Measurements from ENCODE around the gene EPB41L5.
"Not testable (repeated sequence)": the region's sequence is repeated elsewhere in the genome, so short reads cannot be mapped to it uniquely, and the experiment has no call there.

Gene EPB41L5

DNA sequence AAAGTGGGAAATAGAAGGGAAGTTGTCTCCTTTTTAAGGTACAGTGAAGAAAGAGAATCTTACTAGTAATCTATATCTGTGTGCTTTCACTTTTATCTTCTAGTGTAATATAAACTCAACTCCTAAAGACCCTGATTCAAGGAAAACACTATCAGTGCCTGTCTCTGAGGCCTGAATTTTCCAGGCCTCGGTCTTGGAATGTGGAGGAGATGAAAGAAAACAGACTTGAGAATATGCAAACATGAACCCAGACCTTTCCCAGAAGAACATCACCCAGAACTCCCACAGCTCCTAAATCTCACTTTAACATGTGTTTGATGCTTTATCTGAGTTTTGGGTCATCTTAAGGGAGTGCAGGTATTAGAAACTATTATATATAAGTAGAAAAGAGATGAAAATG lies 51.8 kb downstream of the EPB41L5 start:
- no peak overlapping the region for H3K4me3 ChIP-seq (replicated peaks in 1 of 2; ENCODE audit: low read depth in 2 of 2, low read length in 2 of 2)
- TF ChIP-seq, protein P1, sequence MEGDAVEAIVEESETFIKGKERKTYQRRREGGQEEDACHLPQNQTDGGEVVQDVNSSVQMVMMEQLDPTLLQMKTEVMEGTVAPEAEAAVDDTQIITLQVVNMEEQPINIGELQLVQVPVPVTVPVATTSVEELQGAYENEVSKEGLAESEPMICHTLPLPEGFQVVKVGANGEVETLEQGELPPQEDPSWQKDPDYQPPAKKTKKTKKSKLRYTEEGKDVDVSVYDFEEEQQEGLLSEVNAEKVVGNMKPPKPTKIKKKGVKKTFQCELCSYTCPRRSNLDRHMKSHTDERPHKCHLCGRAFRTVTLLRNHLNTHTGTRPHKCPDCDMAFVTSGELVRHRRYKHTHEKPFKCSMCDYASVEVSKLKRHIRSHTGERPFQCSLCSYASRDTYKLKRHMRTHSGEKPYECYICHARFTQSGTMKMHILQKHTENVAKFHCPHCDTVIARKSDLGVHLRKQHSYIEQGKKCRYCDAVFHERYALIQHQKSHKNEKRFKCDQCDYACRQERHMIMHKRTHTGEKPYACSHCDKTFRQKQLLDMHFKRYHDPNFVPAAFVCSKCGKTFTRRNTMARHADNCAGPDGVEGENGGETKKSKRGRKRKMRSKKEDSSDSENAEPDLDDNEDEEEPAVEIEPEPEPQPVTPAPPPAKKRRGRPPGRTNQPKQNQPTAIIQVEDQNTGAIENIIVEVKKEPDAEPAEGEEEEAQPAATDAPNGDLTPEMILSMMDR (IDR thresholded peaks at IDR 0.05; ENCODE audit: low read depth, low read length): no peak
- DNase-seq (ENCODE audit: low read depth in 2 of 2): peak in 1 of 2 donors; percentile 6

DNA sequence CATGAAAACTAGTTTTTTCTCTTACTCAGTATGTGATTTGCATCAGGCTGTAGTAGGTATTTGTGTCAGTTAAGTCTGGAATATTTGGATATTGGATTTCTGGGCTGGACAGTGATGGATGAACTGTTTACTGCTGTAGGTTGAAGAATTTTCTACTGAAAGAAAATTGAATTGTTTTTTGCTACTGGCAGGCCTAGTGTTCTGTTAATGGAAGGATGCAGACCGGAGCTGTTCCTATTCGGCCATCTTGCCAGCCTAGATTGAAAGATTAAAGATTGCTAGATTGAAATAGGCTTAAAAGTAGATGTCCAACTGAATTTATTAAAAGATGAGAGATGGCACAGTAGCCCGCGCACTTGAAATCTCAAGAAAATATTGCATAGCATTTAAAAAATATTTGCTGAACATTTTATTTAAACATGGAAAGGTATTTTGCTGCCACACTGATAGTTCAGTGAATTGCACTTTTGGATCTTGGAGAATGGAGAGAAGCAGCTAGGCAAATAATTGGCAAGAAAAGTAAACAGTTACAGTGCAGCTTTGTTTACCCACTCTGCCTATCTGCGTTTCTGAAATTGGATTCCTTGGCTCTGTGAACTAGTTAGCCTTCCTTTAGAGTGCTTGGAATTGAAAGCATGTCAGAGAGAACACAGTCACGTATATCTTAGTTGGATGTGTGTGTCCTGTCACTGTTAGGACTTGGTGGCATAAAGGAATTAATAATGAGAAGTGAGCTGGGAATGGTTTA lies 54.1 kb downstream of the EPB41L5 start:
- H3K4me3 ChIP-seq (replicated peaks in 1 of 2; ENCODE audit: low read depth in 2 of 2, low read length in 2 of 2): no peak overlapping the region

DNA sequence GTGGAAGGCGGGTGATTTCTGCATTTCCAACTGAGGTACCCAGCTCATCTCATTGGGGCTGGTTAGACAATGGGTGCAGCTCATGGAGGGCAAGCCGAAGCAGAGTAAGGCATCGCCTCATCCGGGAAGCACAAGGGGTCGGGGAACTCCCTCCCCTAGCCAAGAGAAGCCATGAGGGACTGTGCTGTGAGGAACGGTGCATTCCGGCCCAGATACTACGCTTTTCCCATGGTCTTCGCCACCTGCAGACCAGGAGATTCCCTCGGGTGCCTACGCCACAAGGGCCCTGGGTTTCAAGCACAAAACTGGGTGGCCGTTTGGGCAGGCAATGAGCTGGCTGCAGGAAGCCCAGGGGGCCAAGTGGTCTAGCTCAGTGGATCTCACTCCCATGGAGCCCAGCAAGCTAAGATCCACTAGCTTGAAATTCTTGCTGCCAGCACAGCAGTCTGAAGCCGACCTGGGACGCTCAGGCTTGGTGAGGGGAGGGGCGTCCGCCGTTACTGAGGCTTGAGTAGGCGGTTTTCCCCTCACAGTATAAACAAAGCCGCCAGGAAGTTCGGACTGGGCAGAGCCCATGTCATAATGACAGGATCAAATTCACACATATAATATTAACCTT lies 55.3 kb downstream of the EPB41L5 start:
- DNase-seq (ENCODE audit: low read depth in 2 of 2); H3K4me3 ChIP-seq (replicated peaks in 1 of 2; ENCODE audit: low read depth in 2 of 2, low read length in 2 of 2): not testable (repeated sequence)

More for the DNA sequence above, 54.1 kb downstream of the EPB41L5 start:
- TF ChIP-seq, protein P1 (IDR thresholded peaks at IDR 0.05; ENCODE audit: low read depth, low read length): no peak
- peak; percentile 19 to 59 for DNase-seq (ENCODE audit: low read depth in 2 of 2)

DNA sequence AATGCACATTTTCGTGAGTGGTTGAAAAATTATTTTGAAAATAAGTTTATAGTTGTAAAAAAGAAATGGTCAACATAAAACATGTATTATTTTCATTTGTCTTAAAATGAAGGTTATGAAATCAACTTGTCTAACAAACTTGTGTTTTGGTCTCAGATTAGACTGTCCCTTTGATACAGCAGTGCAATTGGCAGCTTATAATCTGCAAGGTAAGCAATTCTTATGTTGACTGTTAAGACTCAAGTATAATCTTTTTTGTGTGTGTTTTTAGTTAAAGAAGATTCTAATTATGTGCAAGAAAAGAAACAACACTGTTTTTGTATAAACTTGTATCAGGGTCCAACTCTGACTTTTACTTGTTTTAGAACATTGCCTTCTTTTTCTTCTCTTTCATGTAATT lies 62.7 kb downstream of the EPB41L5 start:
- DNase-seq (ENCODE audit: low read depth in 2 of 2): no peak
- H3K4me3 ChIP-seq (replicated peaks in 1 of 2; ENCODE audit: low read depth in 2 of 2, low read length in 2 of 2): no peak overlapping the region
- TF ChIP-seq, protein P1 (IDR thresholded peaks at IDR 0.05; ENCODE audit: low read depth, low read length): no peak

DNA sequence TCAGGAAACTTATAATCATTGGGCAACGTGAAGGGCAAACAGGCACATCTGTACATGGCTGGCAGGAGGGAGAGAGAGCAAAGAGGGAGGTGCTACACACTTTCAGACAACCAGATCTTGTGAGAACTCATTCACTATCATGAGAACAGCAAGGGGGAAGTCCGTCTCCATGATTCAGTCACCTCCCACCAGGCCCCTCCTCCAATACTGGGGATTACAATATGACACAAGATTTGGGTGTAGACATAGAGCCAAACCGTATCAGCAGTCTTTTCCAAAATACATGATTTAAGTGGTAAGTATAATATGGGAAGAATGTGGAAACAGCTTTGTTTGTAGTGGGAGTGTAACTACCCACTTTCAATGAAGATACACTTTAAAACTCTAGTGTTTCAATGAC lies 65.0 kb downstream of the EPB41L5 start:
- DNase-seq (ENCODE audit: low read depth in 2 of 2): no peak
- TF ChIP-seq, protein P1 (IDR thresholded peaks at IDR 0.05; ENCODE audit: low read depth, low read length): no peak
- no peak overlapping the region for H3K4me3 ChIP-seq (replicated peaks in 1 of 2; ENCODE audit: low read depth in 2 of 2, low read length in 2 of 2)

DNA sequence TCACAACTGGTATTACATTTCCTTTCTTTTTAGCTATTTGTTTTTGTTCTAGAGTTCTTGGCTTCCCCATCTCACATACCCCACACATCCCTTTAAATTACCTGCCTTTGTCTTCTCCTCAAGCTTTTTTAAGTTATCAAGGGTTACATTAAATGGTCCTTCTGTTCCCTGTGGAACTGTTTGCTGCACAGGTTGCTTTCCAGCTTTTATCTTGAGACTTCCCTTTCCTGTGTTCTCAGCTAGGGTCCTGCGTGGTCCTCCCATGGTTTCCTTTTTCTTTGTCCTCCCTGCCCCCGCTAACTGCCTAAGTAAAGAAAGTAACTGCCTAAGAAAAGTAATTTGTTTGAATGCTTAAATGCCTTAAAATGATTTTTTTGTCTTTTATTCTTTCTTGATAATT lies 66.8 kb downstream of the EPB41L5 start:
- TF ChIP-seq, protein P1 (IDR thresholded peaks at IDR 0.05; ENCODE audit: low read depth, low read length): no peak
- DNase-seq (ENCODE audit: low read depth in 2 of 2): no peak
- no peak overlapping the region for H3K4me3 ChIP-seq (replicated peaks in 1 of 2; ENCODE audit: low read depth in 2 of 2, low read length in 2 of 2)

DNA sequence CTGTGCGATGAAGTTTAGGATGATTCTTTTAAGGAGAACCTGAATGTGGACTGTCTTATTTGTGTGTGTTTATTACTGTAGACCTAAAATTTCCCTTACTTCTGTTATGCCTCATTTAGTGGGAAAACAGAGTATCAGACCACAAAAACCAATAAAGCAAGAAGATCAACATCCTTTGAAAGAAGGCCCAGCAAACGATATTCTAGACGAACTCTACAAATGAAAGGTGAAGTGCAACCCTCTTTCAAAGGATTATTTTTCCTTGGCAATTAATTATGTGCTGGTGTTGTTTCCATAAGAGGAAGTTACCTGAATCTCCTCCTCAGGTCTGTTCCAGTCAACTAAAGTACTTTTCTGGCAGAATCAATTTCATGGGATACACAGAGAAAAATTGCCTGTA lies 78.6 kb downstream of the EPB41L5 start:
- H3K4me3 ChIP-seq (replicated peaks in 1 of 2; ENCODE audit: low read depth in 2 of 2, low read length in 2 of 2): no peak overlapping the region

More for the DNA sequence above, 78.6 kb downstream of the EPB41L5 start:
- TF ChIP-seq, protein P1 (IDR thresholded peaks at IDR 0.05; ENCODE audit: low read depth, low read length): no peak
- no peak for DNase-seq (ENCODE audit: low read depth in 2 of 2)

Data from cardiac fibroblast (primary cell).